ENCODE measurements around the gene LRP1-AS.
"Not testable (repeated sequence)": the region's sequence is repeated elsewhere in the genome, so short reads cannot be mapped to it uniquely, and the experiment has no call there.

Gene LRP1-AS

GRCh38 chr12:57138526-57139272 is 8.7 kb downstream of the LRP1-AS start:
- no peak for DNase-seq

GRCh38 chr12:57135527-57136326 is 11.7 kb downstream of the LRP1-AS start:
- no peak for DNase-seq

- no peak for DNase-seq
Observed at GRCh38 chr12:57134949-57135348, 12.5 kb downstream of the LRP1-AS start.

DNA sequence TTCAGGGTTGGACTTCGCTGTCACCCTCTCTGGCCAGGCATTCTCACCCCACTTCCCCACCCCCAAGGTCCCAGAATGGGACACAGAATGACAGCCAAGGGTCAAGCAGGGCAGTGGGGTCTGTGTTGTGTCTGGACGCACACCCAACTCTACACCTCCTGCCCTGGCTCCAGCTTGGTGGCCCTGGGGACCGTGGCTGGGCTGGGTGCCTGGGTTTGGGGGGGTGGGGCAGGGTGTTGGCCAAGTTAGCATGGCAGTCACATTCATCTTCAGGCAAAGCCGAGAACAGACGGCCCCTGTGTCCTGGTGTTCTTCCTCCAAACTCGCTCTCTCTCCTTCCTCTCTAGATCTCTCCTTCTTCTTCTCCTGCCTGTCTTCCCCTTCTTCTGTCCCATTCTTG is 13.5 kb downstream of the LRP1-AS start:
- no peak for DNase-seq

GRCh38 chr12:57133013-57133569 is 14.3 kb downstream of the LRP1-AS start:
- DNase-seq = no peak

DNA sequence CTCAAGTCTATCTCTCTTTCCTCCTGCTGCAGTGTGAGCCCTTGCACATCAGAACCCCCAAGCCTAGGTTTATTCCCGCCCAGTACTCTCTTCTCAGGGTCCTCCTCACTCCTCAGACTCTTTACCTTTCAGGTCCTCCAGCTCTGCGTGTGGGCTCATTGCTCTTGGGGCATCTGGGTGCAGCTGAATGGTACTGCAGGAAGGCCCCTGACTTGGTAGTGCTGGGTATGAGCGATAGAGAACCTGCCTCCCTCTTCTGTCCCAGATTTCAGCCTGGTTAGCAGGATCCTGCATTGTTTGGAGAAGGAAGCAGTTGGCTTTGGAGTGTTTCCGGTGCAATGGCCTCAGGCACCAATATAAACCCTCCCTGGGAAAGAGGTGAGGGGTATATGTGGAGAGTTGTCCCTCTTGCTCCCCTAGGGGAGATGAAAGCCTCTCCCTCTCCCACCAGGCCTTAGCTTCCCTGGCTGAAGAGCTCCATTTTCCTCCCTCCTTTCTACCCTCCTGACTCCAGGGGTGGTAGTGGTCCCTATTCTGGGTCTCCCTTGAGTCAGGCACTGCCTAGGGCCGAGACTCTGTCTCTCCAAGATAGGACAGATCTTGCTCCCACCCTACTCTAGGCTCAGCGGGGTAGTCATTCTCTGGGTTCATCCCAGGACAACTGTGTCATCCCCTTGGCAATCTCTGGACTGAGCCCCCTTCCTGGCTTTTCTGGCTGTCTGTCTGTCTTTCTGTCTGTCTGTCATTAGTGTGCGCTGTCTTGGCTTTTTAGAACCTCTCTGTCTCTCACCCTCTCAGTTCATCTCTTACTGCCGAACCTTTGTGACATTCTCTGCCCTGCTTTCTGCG is 15.3 kb downstream of the LRP1-AS start:
- no peak for DNase-seq

DNA sequence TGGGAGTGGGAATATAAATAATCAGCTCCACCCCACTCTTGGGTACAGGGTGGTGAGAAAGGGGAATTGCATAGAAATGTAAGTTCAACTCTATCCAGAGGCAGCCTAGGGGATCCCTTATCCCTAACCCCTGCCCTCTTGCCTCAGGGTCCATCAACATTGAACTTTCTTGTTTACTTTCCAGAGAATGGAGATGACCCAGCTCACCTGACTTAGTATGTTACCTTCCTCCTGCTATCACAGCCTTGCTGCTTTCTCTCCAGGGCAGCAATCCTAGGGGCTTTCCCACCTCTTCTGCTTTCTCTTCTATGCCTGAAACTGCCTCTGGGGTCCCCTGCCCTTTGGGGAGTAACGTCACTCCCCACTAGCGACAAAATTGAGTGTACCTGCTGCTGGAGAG is 16.5 kb downstream of the LRP1-AS start:
- no peak for DNase-seq

- DNase-seq = no peak
Observed at GRCh38 chr12:57129889-57130288, 17.5 kb downstream of the LRP1-AS start.

DNA sequence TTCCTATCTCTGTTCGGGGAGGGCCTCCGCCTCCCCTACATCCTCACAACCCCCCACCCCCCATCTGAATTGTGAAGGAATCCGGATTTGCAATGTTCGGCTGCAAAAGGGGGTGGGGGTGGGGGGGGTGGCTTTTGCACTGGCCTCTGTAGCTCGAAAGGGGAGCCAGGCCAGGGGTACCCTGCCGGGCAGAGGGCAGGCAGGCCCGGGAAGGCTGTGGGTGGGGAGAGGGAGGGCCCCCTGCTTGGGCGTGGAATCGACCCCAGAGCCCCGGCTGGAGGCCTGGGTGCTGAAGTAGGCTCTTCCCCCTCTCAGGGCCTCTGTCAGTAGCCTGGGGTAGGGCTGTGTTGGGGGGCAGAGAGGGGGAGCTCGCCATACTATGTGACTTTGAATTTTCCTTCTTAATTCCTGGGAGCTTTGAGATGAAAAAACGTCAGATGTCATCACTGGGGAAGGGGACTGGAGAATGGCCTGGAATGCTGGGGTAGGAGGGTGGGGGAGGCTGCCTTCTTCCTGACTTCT is 18.0 kb downstream of the LRP1-AS start:
- DNase-seq = no peak

DNA sequence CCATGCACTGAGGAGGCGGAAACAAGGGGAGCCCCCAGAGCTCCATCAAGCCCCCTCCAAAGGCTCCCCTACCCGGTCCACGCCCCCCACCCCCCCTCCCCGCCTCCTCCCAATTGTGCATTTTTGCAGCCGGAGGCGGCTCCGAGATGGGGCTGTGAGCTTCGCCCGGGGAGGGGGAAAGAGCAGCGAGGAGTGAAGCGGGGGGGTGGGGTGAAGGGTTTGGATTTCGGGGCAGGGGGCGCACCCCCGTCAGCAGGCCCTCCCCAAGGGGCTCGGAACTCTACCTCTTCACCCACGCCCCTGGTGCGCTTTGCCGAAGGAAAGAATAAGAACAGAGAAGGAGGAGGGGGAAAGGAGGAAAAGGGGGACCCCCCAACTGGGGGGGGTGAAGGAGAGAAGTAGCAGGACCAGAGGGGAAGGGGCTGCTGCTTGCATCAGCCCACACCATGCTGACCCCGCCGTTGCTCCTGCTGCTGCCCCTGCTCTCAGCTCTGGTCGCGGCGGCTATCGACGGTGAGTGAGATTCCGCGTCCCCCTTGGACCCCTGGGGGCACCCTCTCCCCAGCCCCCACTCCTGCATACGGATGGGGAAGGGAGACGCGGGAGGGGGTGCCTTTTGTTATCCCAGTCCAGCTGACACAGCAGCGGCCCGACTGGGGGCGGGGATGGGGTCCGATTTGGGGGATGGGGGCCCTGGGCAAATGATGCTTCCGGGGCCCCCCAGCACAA is 18.7 kb downstream of the LRP1-AS start:
- DNase-seq = no peak

DNA sequence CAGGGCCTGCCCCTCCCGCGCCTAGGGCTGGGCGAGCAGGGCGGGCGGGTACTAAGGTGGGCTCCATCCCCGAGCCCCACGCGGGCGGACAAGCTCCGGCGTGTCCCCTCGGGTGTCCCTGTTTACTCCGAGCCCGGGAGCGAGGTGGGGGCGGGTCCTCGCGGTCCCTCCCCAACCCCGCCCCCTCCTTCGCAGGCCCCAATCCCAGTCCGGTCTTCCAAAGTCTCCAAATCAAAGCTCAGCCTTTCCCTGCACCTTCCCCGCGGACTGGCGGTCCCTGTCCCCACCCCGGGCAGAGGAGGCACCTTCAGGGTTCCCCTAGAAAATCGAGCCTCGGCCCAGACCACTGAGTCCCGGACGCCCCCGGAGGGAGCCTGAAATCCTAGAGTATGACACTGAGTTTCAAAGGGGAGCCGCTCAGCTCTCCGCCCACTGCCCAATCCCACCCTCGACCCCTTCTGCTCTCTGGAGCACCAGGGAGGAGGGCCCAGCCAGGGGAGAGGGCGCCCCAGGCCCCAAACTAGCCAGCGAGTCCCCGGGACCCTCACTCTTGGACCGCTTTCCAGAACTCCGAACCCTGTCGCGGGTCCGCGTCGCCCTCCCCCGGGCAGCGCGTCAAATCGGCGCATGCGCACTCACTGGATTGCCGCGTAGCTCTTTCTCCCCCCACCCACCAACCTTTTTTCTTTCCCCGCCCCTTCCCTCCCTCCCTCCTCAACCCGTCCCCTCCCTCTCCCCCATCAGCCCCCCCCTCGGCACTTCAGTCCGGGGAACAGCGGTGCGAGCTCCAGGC is 19.5 kb downstream of the LRP1-AS start, which contains the start of gene LRP1:
Gene LRP1, plus strand, starts transcription at position 758 of the 793 bp plus-strand sequence. CDS start 482 bp downstream, outside the sequence.
- no peak for DNase-seq

- DNase-seq = no peak
Observed at GRCh38 chr12:57127101-57127725, 20.2 kb downstream of the LRP1-AS start.

- DNase-seq = no peak
Observed at GRCh38 chr12:57126561-57126960, 20.9 kb downstream of the LRP1-AS start.

- DNase-seq = no peak
Observed at GRCh38 chr12:57126061-57126460, 21.4 kb downstream of the LRP1-AS start.

- DNase-seq = no peak
Observed at GRCh38 chr12:57124261-57124877, 23.1 kb downstream of the LRP1-AS start.

DNA sequence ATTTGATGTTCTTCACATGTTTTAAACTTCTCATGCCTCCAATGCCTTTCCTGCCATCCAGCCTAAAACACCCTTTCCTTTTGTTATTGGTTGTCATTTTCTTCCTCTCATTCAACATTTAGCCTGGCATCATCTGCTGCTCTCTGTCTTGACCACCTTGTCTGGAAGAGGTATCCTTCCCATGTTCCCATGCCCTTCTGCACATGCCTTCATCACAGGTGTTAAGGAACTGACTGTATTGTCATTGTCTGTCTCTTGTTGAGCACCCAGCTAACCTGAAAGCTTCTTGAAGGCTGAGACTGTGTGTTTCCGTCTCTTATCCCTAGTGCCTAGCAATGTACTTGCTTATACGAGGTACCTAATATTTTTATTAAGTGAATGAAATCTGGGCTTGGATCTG is 23.6 kb downstream of the LRP1-AS start:
- DNase-seq = no peak

DNA sequence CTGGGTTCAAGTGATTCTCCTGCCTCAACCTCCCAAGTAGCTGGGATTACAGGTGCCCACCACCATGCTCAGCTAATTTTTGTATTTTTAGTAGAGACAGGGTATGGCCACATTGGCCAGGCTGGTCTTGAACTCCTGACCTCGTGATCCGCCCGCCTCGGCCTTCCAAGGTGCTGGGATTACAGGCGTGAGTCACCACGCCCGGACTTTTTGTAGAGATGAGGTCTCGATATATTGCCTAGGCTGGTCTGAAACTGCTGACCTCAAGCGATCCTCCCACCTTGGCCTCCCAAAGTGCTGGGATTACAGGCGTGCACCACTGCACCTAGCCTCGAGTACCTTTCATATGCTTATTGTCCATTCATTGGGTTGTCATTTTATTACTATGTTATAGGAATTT is 26.7 kb downstream of the LRP1-AS start:
- DNase-seq = not testable (repeated sequence)

GRCh38 chr12:57119294-57120085 is 27.9 kb downstream of the LRP1-AS start:
- DNase-seq = no peak

DNA sequence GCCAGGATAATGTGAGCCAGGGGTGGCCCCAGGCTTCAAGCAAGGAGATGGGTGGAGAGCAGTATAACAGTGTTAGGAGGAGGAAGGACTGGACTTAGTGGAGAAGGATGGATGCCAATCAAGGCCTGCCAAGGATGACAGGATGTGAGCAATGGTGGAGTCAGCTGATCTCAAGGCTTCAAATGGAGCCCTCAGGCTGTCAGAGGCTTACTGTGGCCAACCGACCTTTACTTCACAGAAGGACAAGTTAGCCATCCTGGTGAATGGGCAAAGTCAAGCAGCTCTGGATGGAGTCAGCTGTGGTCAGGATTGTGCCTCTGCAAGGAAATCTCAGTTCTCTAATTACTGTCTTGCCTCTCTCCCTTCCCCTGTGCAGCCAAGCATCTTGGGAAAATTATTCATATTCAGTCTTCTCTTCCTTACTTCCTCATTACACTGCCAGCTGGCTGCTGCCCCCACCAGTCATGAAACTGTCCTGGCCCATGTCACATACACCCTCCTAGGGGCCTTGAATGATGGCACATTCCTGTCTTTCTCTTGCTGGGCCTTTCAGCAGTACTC is 28.6 kb downstream of the LRP1-AS start:
- DNase-seq = no peak

Measured in GF-D8 (cell line).